Activated naive CD4-positive, alpha-beta T cell treated with anti-CD3 and anti-CD28 coated beads for 36 hours (primary cell): Measurements from ENCODE around the gene DENND1A. TPM values are rescaled to one million over a fixed set of nuclear protein-coding genes. Genes with fewer than 3 reads are reported as not detected.

Source experiments
- CTCF ChIA-PET: fragments of 350-600 bp; sonication (Branson Sonifier 250); formaldehyde crosslinking; loops from one replicate; lab custom pipeline; 2021; ENCODE audit warnings: antibody characterized with exemption; lab: Charles Lee
- DNase-seq: peaks from one replicate; pipeline ENCODE4 v3.0.0-alpha.2; 2020
- H3K27ac Mint-ChIP-seq: one replicate; pipeline ENCODE4 v1.8.0; 2021; ENCODE audit warnings: mild to moderate bottlenecking, mixed read lengths
- H3K27me3 Mint-ChIP-seq: one replicate; pipeline ENCODE4 v1.8.0; 2021; ENCODE audit warnings: low read depth, mixed read lengths
- H3K36me3 Mint-ChIP-seq: one replicate; pipeline ENCODE4 v1.8.0; 2021; ENCODE audit warnings: low read depth, mixed read lengths
- H3K4me1 Mint-ChIP-seq: one replicate; pipeline ENCODE4 v1.8.0; 2021; ENCODE audit warnings: low read depth, mixed read lengths
- H3K4me3 Mint-ChIP-seq: one replicate; pipeline ENCODE4 v1.8.0; 2021; ENCODE audit warnings: mild to moderate bottlenecking, moderate library complexity, mixed read lengths
- H3K9me3 Mint-ChIP-seq: one replicate; pipeline ENCODE4 v1.8.0; 2021; ENCODE audit warnings: mixed read lengths
- intact Hi-C: fragments of 100-400 bp; cut with micrococcal nuclease; formaldehyde crosslinking; loops from one replicate; pipeline ENCODE4 v1.15.1; 2023
- total RNA-seq, 2 experiments: library from RNA; stranded (reverse); gene quantifications; one replicate each; pipeline ENCODE4 v1.2.3, GENCODE V29; 2021

DENND1A gene
- total RNA-seq, 2 experiments from 2014 or later, result 28.4 to 29.6 TPM

- no peak for DNase-seq
- no peak overlapping the region for H3K4me3 Mint-ChIP-seq
- H3K4me1 Mint-ChIP-seq, result peaks cover 2% of the 10 kb centered on the region
- no peaks in the 10 kb centered on the region for H3K27me3 Mint-ChIP-seq
- no peak overlapping the region for H3K27ac Mint-ChIP-seq
- no peaks in the 10 kb centered on the region for H3K9me3 Mint-ChIP-seq
- H3K36me3 Mint-ChIP-seq, result peaks cover 2% of the 10 kb centered on the region
- CTCF ChIA-PET, result interaction anchor here (0.6 to 0.7 kb wide), 2 partner anchors 340 to 531 kb away, joined by 3 to 4 read pairs; no protein-coding TSS in a partner anchor
- intact Hi-C loops, result no loop called here
These were observed 315.3 kb downstream of the DENND1A start for GRCh38 chr9:123614306-123615263.

GRCh38 chr9:123611226-123611625 lies 318.7 kb downstream of the DENND1A start:
- intact Hi-C loops, result no loop called here
- CTCF ChIA-PET, result no interaction called here
- no peak overlapping the region for H3K27ac Mint-ChIP-seq
- no peak overlapping the region for H3K4me3 Mint-ChIP-seq
- H3K4me1 Mint-ChIP-seq, result peaks cover 2% of the 10 kb centered on the region
- DNase-seq, result no peak
- no peaks in the 10 kb centered on the region for H3K27me3 Mint-ChIP-seq
- H3K9me3 Mint-ChIP-seq, result no peaks in the 10 kb centered on the region
- peaks cover 10% of the 10 kb centered on the region for H3K36me3 Mint-ChIP-seq

- Mint-ChIP-seq H3K27ac (no peak overlapping the region), H3K4me1 (no peaks in the 10 kb centered on the region), H3K27me3 (no peaks in the 10 kb centered on the region), H3K9me3 (no peaks in the 10 kb centered on the region), H3K36me3 (peaks cover 10% of the 10 kb centered on the region), H3K4me3 (no peak overlapping the region)
- intact Hi-C loops, result no loop called here
- CTCF ChIA-PET, result no interaction called here
- no peak for DNase-seq
These were observed 320.1 kb downstream of the DENND1A start for GRCh38 chr9:123609844-123610243.

GRCh38 chr9:123608104-123608503 lies 321.8 kb downstream of the DENND1A start:
- Mint-ChIP-seq H3K27ac (no peak overlapping the region), H3K4me3 (no peak overlapping the region), H3K36me3 (peaks cover 10% of the 10 kb centered on the region), H3K4me1 (no peaks in the 10 kb centered on the region), H3K27me3 (no peaks in the 10 kb centered on the region), H3K9me3 (no peaks in the 10 kb centered on the region)
- intact Hi-C loops, result no loop called here
- CTCF ChIA-PET, result no interaction called here
- no peak for DNase-seq

GRCh38 chr9:123607479-123607878 lies 322.4 kb downstream of the DENND1A start:
- no peaks in the 10 kb centered on the region for H3K9me3 Mint-ChIP-seq
- H3K27me3 Mint-ChIP-seq, result no peaks in the 10 kb centered on the region
- CTCF ChIA-PET, result no interaction called here
- H3K27ac Mint-ChIP-seq, result no peak overlapping the region
- DNase-seq, result no peak
- H3K4me3 Mint-ChIP-seq, result no peak overlapping the region
- H3K4me1 Mint-ChIP-seq, result no peaks in the 10 kb centered on the region
- intact Hi-C loops, result no loop called here
- H3K36me3 Mint-ChIP-seq, result peaks cover 10% of the 10 kb centered on the region

GRCh38 chr9:123606141-123606540 lies 323.8 kb downstream of the DENND1A start:
- CTCF ChIA-PET, result no interaction called here
- Mint-ChIP-seq H3K36me3 (peaks cover 10% of the 10 kb centered on the region), H3K27ac (no peak overlapping the region), H3K27me3 (no peaks in the 10 kb centered on the region), H3K4me1 (no peaks in the 10 kb centered on the region), H3K4me3 (no peak overlapping the region), H3K9me3 (no peaks in the 10 kb centered on the region)
- intact Hi-C loops, result no loop called here
- no peak for DNase-seq

- H3K4me3 Mint-ChIP-seq, result no peak overlapping the region
- DNase-seq, result no peak
- H3K36me3 Mint-ChIP-seq, result peaks cover 10% of the 10 kb centered on the region
- H3K27me3 Mint-ChIP-seq, result no peaks in the 10 kb centered on the region
- no peak overlapping the region for H3K27ac Mint-ChIP-seq
- H3K4me1 Mint-ChIP-seq, result no peaks in the 10 kb centered on the region
- CTCF ChIA-PET, result interaction anchor here (0.6 kb wide), 1 partner anchor 161 kb away, joined by 3 read pairs; no protein-coding TSS in a partner anchor
- no peaks in the 10 kb centered on the region for H3K9me3 Mint-ChIP-seq
- intact Hi-C loops, result no loop called here
These were observed 324.6 kb downstream of the DENND1A start for GRCh38 chr9:123605286-123605685.

- Mint-ChIP-seq H3K27ac (no peak overlapping the region), H3K27me3 (no peaks in the 10 kb centered on the region), H3K4me1 (no peaks in the 10 kb centered on the region), H3K36me3 (peaks cover 10% of the 10 kb centered on the region), H3K4me3 (no peak overlapping the region), H3K9me3 (no peaks in the 10 kb centered on the region)
- CTCF ChIA-PET, result interaction anchor here (0.6 kb wide), 1 partner anchor 427 kb away, joined by 3 read pairs; no protein-coding TSS in a partner anchor
- DNase-seq, result no peak
- intact Hi-C loops, result no loop called here
These were observed 325.1 kb downstream of the DENND1A start for GRCh38 chr9:123604861-123605260.

- Mint-ChIP-seq H3K36me3 (peaks cover 8% of the 10 kb centered on the region), H3K4me3 (no peak overlapping the region), H3K27ac (no peak overlapping the region), H3K27me3 (no peaks in the 10 kb centered on the region), H3K4me1 (no peaks in the 10 kb centered on the region), H3K9me3 (no peaks in the 10 kb centered on the region)
- CTCF ChIA-PET, result interaction anchor here (1.1 kb wide), 1 partner anchor 209 kb away, joined by 3 read pairs; no protein-coding TSS in a partner anchor
- DNase-seq, result no peak
- intact Hi-C loops, result no loop called here
These were observed 328.1 kb downstream of the DENND1A start for GRCh38 chr9:123601828-123602227.

GRCh38 chr9:123599781-123600180 lies 330.1 kb downstream of the DENND1A start:
- H3K9me3 Mint-ChIP-seq, result no peaks in the 10 kb centered on the region
- intact Hi-C loops, result no loop called here
- DNase-seq, result no peak
- no peak overlapping the region for H3K27ac Mint-ChIP-seq
- peaks cover 3% of the 10 kb centered on the region for H3K36me3 Mint-ChIP-seq
- H3K27me3 Mint-ChIP-seq, result no peaks in the 10 kb centered on the region
- no peaks in the 10 kb centered on the region for H3K4me1 Mint-ChIP-seq
- H3K4me3 Mint-ChIP-seq, result no peak overlapping the region
- CTCF ChIA-PET, result no interaction called here

GRCh38 chr9:123597876-123598556 lies 331.9 kb downstream of the DENND1A start:
- intact Hi-C loops, result no loop called here
- CTCF ChIA-PET, result interaction anchor here (0.6 to 1.0 kb wide), 3 partner anchors 9 to 52 kb away, joined by 3 read pairs; no protein-coding TSS in a partner anchor
- H3K36me3 Mint-ChIP-seq, result peaks cover 3% of the 10 kb centered on the region

GRCh38 chr9:123597048-123597447 lies 332.9 kb downstream of the DENND1A start:
- Mint-ChIP-seq H3K9me3 (no peaks in the 10 kb centered on the region), H3K4me3 (no peak overlapping the region), H3K4me1 (no peaks in the 10 kb centered on the region), H3K27ac (no peak overlapping the region), H3K36me3 (peaks cover 3% of the 10 kb centered on the region), H3K27me3 (no peaks in the 10 kb centered on the region)
- intact Hi-C loops, result no loop called here
- CTCF ChIA-PET, result no interaction called here
- DNase-seq, result no peak

More at GRCh38 chr9:123597876-123598556, 331.9 kb downstream of the DENND1A start:
- H3K9me3 Mint-ChIP-seq, result no peaks in the 10 kb centered on the region
- H3K27ac Mint-ChIP-seq, result no peak overlapping the region
- DNase-seq, result no peak
- H3K27me3 Mint-ChIP-seq, result no peaks in the 10 kb centered on the region
- H3K4me1 Mint-ChIP-seq, result no peaks in the 10 kb centered on the region
- H3K4me3 Mint-ChIP-seq, result no peak overlapping the region
